IMR-90 (cell line): Measurements from ENCODE around the gene TNKS1BP1. TPM values are rescaled to one million over a fixed set of nuclear protein-coding genes. Genes with fewer than 3 reads are reported as not detected.

Experiments
- ATAC-seq: fragments of 200-7000 bp; cut with Tn5 transposase; 2 replicates; pipeline ENCODE4 v1.9.1; 2020; ENCODE audit warnings: low read depth, mild to moderate bottlenecking, moderate library complexity
- BruUV-seq: library from RNA; stranded (reverse); fragments of 400-500 nt; replicated peaks from 2 replicates; lab custom pipeline; 2021; lab: Mats Ljungman, UMichigan
- CTCF ChIA-PET: fragments of 300-600 bp; formaldehyde crosslinking; extraction: SDS; loops from one replicate; lab custom pipeline; 2021; ENCODE audit warnings: antibody characterized with exemption; lab: Yijun Ruan, JAX
- POLR2A ChIA-PET: fragments of 300-600 bp; sonication (Branson Sonifier 250); formaldehyde crosslinking; loops from one replicate; lab custom pipeline; 2022; ENCODE audit warnings: antibody characterized with exemption; ENCODE audit not compliant: unreplicated experiment; lab: Charles Lee
- DNase-seq: peaks from one replicate; pipeline ENCODE4 v3.0.0; 2013
- H2AFZ ChIP-seq: replicated peaks from 2 replicates; pipeline ENCODE3; 2013; ENCODE audit warnings: low read length, mild to moderate bottlenecking; ENCODE audit not compliant: poor library complexity
- H2AK5ac ChIP-seq: 2 replicates; pipeline ENCODE4 v1.6.1; 2013; ENCODE audit warnings: low read depth, low read length, inconsistent platforms
- H2AK9ac ChIP-seq: replicated peaks from 2 replicates; pipeline ENCODE3; 2013; ENCODE audit warnings: mild to moderate bottlenecking, low read depth, low read length, moderate library complexity; ENCODE audit not compliant: poor library complexity
- H2BK120ac ChIP-seq: 2 replicates; pipeline ENCODE4 v1.6.1; 2013; ENCODE audit warnings: low read depth, low read length, inconsistent platforms
- H2BK15ac ChIP-seq: 3 replicates; pipeline ENCODE4 v1.6.1; 2013; ENCODE audit warnings: low read depth, low read length, inconsistent platforms
- H2BK20ac ChIP-seq: 2 replicates; pipeline ENCODE4 v1.6.1; 2013; ENCODE audit warnings: low read depth, mild to moderate bottlenecking, inconsistent platforms, low read length, moderate library complexity
- H2BK5ac ChIP-seq: 2 replicates; pipeline ENCODE4 v1.6.1; 2013; ENCODE audit warnings: mild to moderate bottlenecking, low read depth, low read length, inconsistent platforms; ENCODE audit not compliant: poor library complexity, severe bottlenecking
- H3K14ac ChIP-seq: replicated peaks from 2 replicates; pipeline ENCODE4 v1.6.1; 2013; ENCODE audit warnings: low read depth, low read length, inconsistent platforms
- H3K18ac ChIP-seq: 2 replicates; pipeline ENCODE4 v1.6.1; 2013; ENCODE audit warnings: low read depth, low read length, control low read depth
- H3K23ac ChIP-seq: 2 replicates; pipeline ENCODE4 v1.6.1; 2013; ENCODE audit warnings: low read depth, low read length, inconsistent platforms
- H3K27ac ChIP-seq: 2 replicates; pipeline ENCODE4 v1.5.1; 2013; ENCODE audit warnings: mild to moderate bottlenecking, control low read depth, low read length; ENCODE audit not compliant: insufficient read depth
- H3K27me3 ChIP-seq: 2 replicates; pipeline ENCODE4 v1.6.1; 2013; ENCODE audit warnings: low read length; ENCODE audit not compliant: control insufficient read depth, insufficient read depth
- H3K36me3 ChIP-seq: 2 replicates; pipeline ENCODE4 v1.6.1; 2013; ENCODE audit warnings: low read length, mixed read lengths; ENCODE audit not compliant: control insufficient read depth, insufficient read depth
- H3K4ac ChIP-seq: 2 replicates; pipeline ENCODE4 v1.6.1; 2013; ENCODE audit warnings: low read depth, low read length, inconsistent platforms
- H3K4me1 ChIP-seq: 2 replicates; pipeline ENCODE4 v1.6.1; 2013; ENCODE audit warnings: low read length, mixed read lengths; ENCODE audit not compliant: control insufficient read depth, insufficient read depth
- H3K4me2 ChIP-seq: 2 replicates; pipeline ENCODE4 v1.6.1; 2013; ENCODE audit warnings: low read depth, mild to moderate bottlenecking, control low read depth, low read length, moderate library complexity
- H3K4me3 ChIP-seq: 2 replicates; pipeline ENCODE4 v1.5.1; 2013; ENCODE audit warnings: low read depth, mild to moderate bottlenecking, control low read depth, low read length, moderate library complexity; ENCODE audit not compliant: insufficient read depth
- H3K56ac ChIP-seq: 2 replicates; pipeline ENCODE4 v1.6.1; 2013; ENCODE audit warnings: low read length, inconsistent platforms; ENCODE audit not compliant: insufficient read depth; ENCODE audit errors: extremely low read depth
- H3K79me1 ChIP-seq, 2 experiments: 2 replicates each; pipeline ENCODE4 v1.6.1; 2013; ENCODE audit warnings: low read length in 2 of 2, inconsistent platforms in 1 of 2, low read depth in 1 of 2
- H3K9ac ChIP-seq: 2 replicates; pipeline ENCODE4 v1.6.1; 2013; ENCODE audit warnings: low read depth, low read length, control low read depth
- H3K9me1 ChIP-seq: 2 replicates; pipeline ENCODE4 v1.6.1; 2013; ENCODE audit warnings: low read length, inconsistent platforms; ENCODE audit not compliant: insufficient read depth
- H3K9me3 ChIP-seq: 2 replicates; pipeline ENCODE4 v1.6.1; 2013; ENCODE audit warnings: low read length; ENCODE audit not compliant: control insufficient read depth, insufficient read depth
- H4K20me1 ChIP-seq: 2 replicates; pipeline ENCODE4 v1.6.1; 2013; ENCODE audit warnings: low read length, inconsistent platforms; ENCODE audit not compliant: insufficient read depth
- H4K5ac ChIP-seq: 2 replicates; pipeline ENCODE4 v1.6.1; 2013; ENCODE audit warnings: mild to moderate bottlenecking, low read depth, low read length, control low read depth
- H4K8ac ChIP-seq, 2 experiments: 2 replicates each; pipeline ENCODE4 v1.6.1; 2013; ENCODE audit warnings: low read depth in 2 of 2, low read length in 2 of 2, control low read depth in 1 of 2, inconsistent platforms in 1 of 2
- H4K91ac ChIP-seq: 2 replicates; pipeline ENCODE4 v1.6.1; 2013; ENCODE audit warnings: low read depth, low read length, inconsistent platforms; ENCODE audit not compliant: insufficient read depth
- BHLHE40 ChIP-seq: fragments of 150-350 bp; IDR thresholded peaks from 2 replicates; pipeline ENCODE4 v1.6.1; 2016; ENCODE audit warnings: mild to moderate bottlenecking, low read depth, low read length
- CEBPB ChIP-seq: IDR thresholded peaks from 2 replicates; pipeline ENCODE4 v1.6.1; 2012; ENCODE audit warnings: low read depth, low read length, improper control_type of control experiment
- CHD1 ChIP-seq: IDR thresholded peaks from 2 replicates; pipeline ENCODE4 v1.6.1; 2012; ENCODE audit warnings: low read depth, low read length, improper control_type of control experiment
- CTCF ChIP-seq: conservative IDR thresholded peaks from 2 replicates; pipeline ENCODE4 v1.5.1; 2012; ENCODE audit warnings: mild to moderate bottlenecking, low read depth, low read length, improper control_type of control experiment
- ELK1 ChIP-seq: fragments of 150-350 bp; IDR thresholded peaks from 2 replicates; pipeline ENCODE4 v1.6.1; 2016; ENCODE audit warnings: low read depth, mild to moderate bottlenecking, low read length, moderate library complexity, borderline replicate concordance
- FOS ChIP-seq: fragments of 150-350 bp; IDR thresholded peaks from 2 replicates; pipeline ENCODE4 v1.6.1; 2016; ENCODE audit warnings: low read depth, low read length
- MAFK ChIP-seq: IDR thresholded peaks from 2 replicates; pipeline ENCODE4 v1.6.1; 2012; ENCODE audit warnings: low read depth, low read length, improper control_type of control experiment
- MAZ ChIP-seq: IDR thresholded peaks from 2 replicates; pipeline ENCODE4 v1.6.1; 2012; ENCODE audit warnings: low read depth, mild to moderate bottlenecking, low read length, improper control_type of control experiment, moderate library complexity, borderline replicate concordance
- MXI1 ChIP-seq: IDR thresholded peaks from 2 replicates; pipeline ENCODE4 v1.6.1; 2012; ENCODE audit warnings: low read depth, mild to moderate bottlenecking, low read length, moderate library complexity, borderline replicate concordance
- NFE2L2 ChIP-seq: fragments of 150-350 bp; IDR thresholded peaks from 2 replicates; pipeline ENCODE4 v1.6.1; 2016; ENCODE audit warnings: low read depth, mild to moderate bottlenecking, low read length
- POLR2A ChIP-seq: IDR thresholded peaks from 2 replicates; pipeline ENCODE4 v1.6.1; 2012; ENCODE audit warnings: mild to moderate bottlenecking, low read depth, low read length
- RAD21 ChIP-seq: IDR thresholded peaks from 2 replicates; pipeline ENCODE4 v1.6.1; 2012; ENCODE audit warnings: low read length, improper control_type of control experiment
- RCOR1 ChIP-seq: IDR thresholded peaks from 2 replicates; pipeline ENCODE4 v1.6.1; 2012; ENCODE audit warnings: mild to moderate bottlenecking, low read length, improper control_type of control experiment; ENCODE audit not compliant: insufficient replicate concordance
- RFX5 ChIP-seq: IDR thresholded peaks from 2 replicates; pipeline ENCODE4 v1.8.0; 2012; ENCODE audit warnings: low read depth, mild to moderate bottlenecking, low read length, moderate library complexity
- SMC3 ChIP-seq: fragments of 150-350 bp; IDR thresholded peaks from 2 replicates; pipeline ENCODE4 v1.6.1; 2016; ENCODE audit warnings: low read depth, mild to moderate bottlenecking, antibody characterized with exemption, low read length, moderate library complexity
- USF2 ChIP-seq: fragments of 150-350 bp; IDR thresholded peaks from 2 replicates; pipeline ENCODE4 v1.6.1; 2017; ENCODE audit warnings: mild to moderate bottlenecking, antibody characterized with exemption, low read length, low read depth
- WGBS, 2 experiments: methylation state at CpG; one replicate each; pipeline versions ENCODE4 v1.1.5 to v1.1.7; 2013; ENCODE audit warnings: missing lambda C conversion rate in 2 of 2; ENCODE audit not compliant: insufficient read length in 1 of 2; ENCODE audit errors: extremely low coverage in 2 of 2; 5-methylcytosine and 5-hydroxymethylcytosine counted together
- dilution Hi-C: fragments of 300-500 bp; cut with HindIII; formaldehyde crosslinking; loops from one replicate; pipeline ENCODE4 v1.14.3; 2018; ENCODE audit warnings: low sequenced_read_pairs; ENCODE audit not compliant: unreplicated experiment
- in situ Hi-C: fragments of 300-500 bp; cut with MboI; formaldehyde crosslinking; loops from 3 replicates; pipeline ENCODE4 v1.14.3; 2019; ENCODE audit warnings: low sequenced_read_pairs, inconsistent platforms, mixed read lengths
- intact Hi-C: fragments of 100-400 bp; cut with micrococcal nuclease; formaldehyde crosslinking; loops from 2 replicates; pipeline ENCODE4 v1.10.0; 2022
- polyA plus RNA-seq, 3 experiments: library from polyadenylated mRNA; depleted of rRNA; stranded (reverse); fragments of >200 nt; gene quantifications; 2 replicates each; pipeline ENCODE4 v1.2.3, GENCODE V29; 2012; ENCODE audit warnings: low replicate concordance in 1 of 3
- total RNA-seq: library from RNA; depleted of rRNA; stranded (reverse); fragments of >200 nt; gene quantifications from 2 replicates; pipeline ENCODE4 v1.2.3, GENCODE V29; 2012

TNKS1BP1 gene
- total and polyA plus RNA-seq, 2 of the 4 experiments (the other 2 are of a cell fraction) = 31.7 to 71.4 TPM

GRCh38 chr11:57332694-57333440 is 8.1 kb upstream of the TNKS1BP1 start:
- Histone ChIP-seq H3K27ac (no peak overlapping the region), H3K36me3 (peaks cover 50% of the 10 kb centered on the region), H3K9me3 (no peaks in the 10 kb centered on the region), H3K14ac (no peak overlapping the region), H3K9ac (no peak overlapping the region), H2BK120ac (no peak overlapping the region), H3K56ac (no peak overlapping the region), H2BK5ac (no peak overlapping the region), H4K20me1 (0 out of 2 replicates have a peak, but pooled peaks cover 3% of the 10 kb centered on the region), H4K5ac (no peak overlapping the region), H3K4me3 (no peak overlapping the region), H3K4me2 (no peak overlapping the region), H3K23ac (no peak overlapping the region), H3K4me1 (peaks cover 8% of the 10 kb centered on the region), H3K9me1 (peaks cover 14% of the 10 kb centered on the region), H3K4ac (no peak overlapping the region), H3K79me1 (peaks cover 42 to 67% of the 10 kb centered on the region in 2 experiments), H4K91ac (no peak overlapping the region), H2AK5ac (no peak overlapping the region), H2AK9ac (no peak overlapping the region), H2BK15ac (no peak overlapping the region), H2AFZ (no peak overlapping the region), H3K18ac (no peak overlapping the region), H3K27me3 (no peaks in the 10 kb centered on the region), H2BK20ac (no peak overlapping the region), H4K8ac (no peak overlapping the region)
- in situ Hi-C loops (no loop called here), intact Hi-C loops (no loop called here), dilution Hi-C loops (no loop called here)
- POLR2A ChIA-PET = no interaction called here
- CTCF ChIA-PET = no interaction called here
- TF ChIP-seq NFE2L2 (no peak), POLR2A (no peak), RCOR1 (no peak), MAFK (no peak), BHLHE40 (no peak), USF2 (no peak), SMC3 (no peak), RFX5 (no peak), CTCF (no peak), ELK1 (no peak), CEBPB (no peak), RAD21 (no peak), MAZ (no peak), MXI1 (no peak), FOS (no peak), CHD1 (no peak)
- TSS peak; percentile 95 for BruUV-seq
- DNase-seq (no peak), ATAC-seq (no peak)
- 96% methylated on average over 7 of the region's 11 CpGs; no CpG with 5 or more reads in 1 of the 2 experiments for WGBS, 2 experiments
